Endothelial cell of umbilical vein (primary cell): ENCODE measurements around the gene COL28A1.

ENCODE experiments used
- EZH2 ChIP-seq: IDR thresholded peaks from 2 replicates; pipeline ENCODE4 v1.6.1; 2012; ENCODE audit warnings: borderline replicate concordance, low read depth, mild to moderate bottlenecking, moderate library complexity, low read length, inconsistent platforms; ENCODE audit not compliant: severe bottlenecking
- FOS ChIP-seq: IDR thresholded peaks from 2 replicates; pipeline ENCODE4 v1.6.1; 2011; ENCODE audit warnings: mild to moderate bottlenecking, low read length, moderate library complexity, borderline replicate concordance; ENCODE audit not compliant: insufficient read depth
- JUN ChIP-seq: IDR thresholded peaks from 2 replicates; pipeline ENCODE4 v1.6.1; 2011; ENCODE audit warnings: borderline replicate concordance, low read depth; ENCODE audit not compliant: insufficient read length, insufficient read depth
- MYC ChIP-seq: IDR thresholded peaks from one replicate; pipeline ENCODE4 v1.6.1; 2011; ENCODE audit warnings: mild to moderate bottlenecking, low read depth, low read length
- POLR2A ChIP-seq: IDR thresholded peaks from 2 replicates; pipeline ENCODE4 v1.6.1; 2012; ENCODE audit warnings: low read depth, mild to moderate bottlenecking, control low read depth, low read length
- POLR2AphosphoS5 ChIP-seq: IDR thresholded peaks from 2 replicates; pipeline ENCODE4 v1.6.1; 2012; ENCODE audit warnings: low read depth, mild to moderate bottlenecking, control low read depth, low read length, moderate library complexity; ENCODE audit not compliant: insufficient read depth
- TF ChIP-seq, protein P1 (sequence below), 2 donors: IDR thresholded peaks; 1 replicate in 1 of 2; 2 replicates in 1 of 2; pipeline ENCODE4 v1.5.1; 2011; ENCODE audit warnings: low read length in 2 of 2, mild to moderate bottlenecking in 2 of 2, moderate library complexity in 2 of 2, control low read depth in 1 of 2, inconsistent platforms in 1 of 2, low read depth in 1 of 2; ENCODE audit not compliant: insufficient read depth in 1 of 2; ENCODE audit errors: extremely low read depth in 1 of 2
- TF ChIP-seq, protein P2 (sequence below): IDR thresholded peaks from 2 replicates; pipeline ENCODE4 v1.6.1; 2011; ENCODE audit not compliant: insufficient read depth, insufficient read length

DNA sequence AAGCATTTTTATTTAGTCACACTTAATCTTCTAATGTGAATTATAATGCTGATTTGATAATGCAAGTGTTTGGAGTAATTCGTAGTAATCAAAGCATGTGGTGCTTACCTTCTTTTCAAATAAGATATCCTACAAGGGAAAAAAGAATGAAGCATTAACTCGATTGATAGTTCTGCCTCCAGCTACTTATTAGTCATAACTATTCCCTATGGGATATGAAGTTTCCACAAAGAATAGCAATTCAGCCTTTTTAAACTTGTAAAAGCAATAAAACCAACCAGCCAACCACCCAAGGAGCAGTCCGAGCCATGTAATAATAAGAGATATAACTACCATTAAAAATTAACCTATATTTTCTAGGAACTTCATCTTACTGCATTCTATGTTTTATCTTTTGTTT lies 11.6 kb downstream of the COL28A1 start:
- TF ChIP-seq, protein P1, sequence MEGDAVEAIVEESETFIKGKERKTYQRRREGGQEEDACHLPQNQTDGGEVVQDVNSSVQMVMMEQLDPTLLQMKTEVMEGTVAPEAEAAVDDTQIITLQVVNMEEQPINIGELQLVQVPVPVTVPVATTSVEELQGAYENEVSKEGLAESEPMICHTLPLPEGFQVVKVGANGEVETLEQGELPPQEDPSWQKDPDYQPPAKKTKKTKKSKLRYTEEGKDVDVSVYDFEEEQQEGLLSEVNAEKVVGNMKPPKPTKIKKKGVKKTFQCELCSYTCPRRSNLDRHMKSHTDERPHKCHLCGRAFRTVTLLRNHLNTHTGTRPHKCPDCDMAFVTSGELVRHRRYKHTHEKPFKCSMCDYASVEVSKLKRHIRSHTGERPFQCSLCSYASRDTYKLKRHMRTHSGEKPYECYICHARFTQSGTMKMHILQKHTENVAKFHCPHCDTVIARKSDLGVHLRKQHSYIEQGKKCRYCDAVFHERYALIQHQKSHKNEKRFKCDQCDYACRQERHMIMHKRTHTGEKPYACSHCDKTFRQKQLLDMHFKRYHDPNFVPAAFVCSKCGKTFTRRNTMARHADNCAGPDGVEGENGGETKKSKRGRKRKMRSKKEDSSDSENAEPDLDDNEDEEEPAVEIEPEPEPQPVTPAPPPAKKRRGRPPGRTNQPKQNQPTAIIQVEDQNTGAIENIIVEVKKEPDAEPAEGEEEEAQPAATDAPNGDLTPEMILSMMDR (IDR thresholded peaks at IDR 0.05; ENCODE audit: extremely low read depth in 1 of 2, insufficient read depth in 1 of 2, low read depth in 1 of 2, low read length in 2 of 2): no peak
- TF ChIP-seq POLR2A (no peak), EZH2 (no peak), POLR2AphosphoS5 (no peak), JUN (no peak), MYC (no peak), FOS (no peak)
- TF ChIP-seq, protein P2, sequence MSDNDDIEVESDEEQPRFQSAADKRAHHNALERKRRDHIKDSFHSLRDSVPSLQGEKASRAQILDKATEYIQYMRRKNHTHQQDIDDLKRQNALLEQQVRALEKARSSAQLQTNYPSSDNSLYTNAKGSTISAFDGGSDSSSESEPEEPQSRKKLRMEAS: no peak
